BLaER1 (cell line): ENCODE data around the gene WDR45.
A peak's percentile ranks its signal among the peaks of the same experiment; 100 is the strongest.

Source experiments
- H3K27ac ChIP-seq: shearing (Covaris generic); formaldehyde crosslinking; 2 replicates; pipeline ENCODE4 v1.8.1; 2022
- H3K27me3 ChIP-seq: shearing (Covaris generic); formaldehyde crosslinking; 2 replicates; pipeline ENCODE4 v1.8.1; 2022
- H3K36me3 ChIP-seq: shearing (Covaris generic); formaldehyde crosslinking; 2 replicates; pipeline ENCODE4 v1.8.1; 2022
- H3K4me1 ChIP-seq: shearing (Covaris generic); formaldehyde crosslinking; 2 replicates; pipeline ENCODE4 v1.8.1; 2022
- H3K4me2 ChIP-seq: shearing (Covaris generic); formaldehyde crosslinking; 2 replicates; pipeline ENCODE4 v1.8.1; 2022
- H3K4me3 ChIP-seq: shearing (Covaris generic); formaldehyde crosslinking; 2 replicates; pipeline ENCODE4 v1.8.1; 2022
- H3K9ac ChIP-seq: shearing (Covaris generic); formaldehyde crosslinking; 2 replicates; pipeline ENCODE4 v1.8.1; 2022
- H3K9me3 ChIP-seq: shearing (Covaris generic); formaldehyde crosslinking; 2 replicates; pipeline ENCODE4 v1.8.1; 2022
- H4K20me1 ChIP-seq: shearing (Covaris generic); formaldehyde crosslinking; 2 replicates; pipeline ENCODE4 v1.8.1; 2022
- Cebpa-rat ChIP-seq: shearing (Covaris generic); IDR thresholded peaks from 2 replicates; pipeline ENCODE4 v1.8.1; 2022

Gene WDR45

GRCh38 chrX:49082271-49082871, 2.7 kb upstream of the WDR45 start:
- H3K27ac ChIP-seq: no peak overlapping the region
- no peak overlapping the region for H3K4me2 ChIP-seq
- H3K36me3 ChIP-seq: peaks cover 7% of the 10 kb centered on the region; the same call in 1 of the 2 replicates
- H3K4me3 ChIP-seq: no peak overlapping the region
- no peaks in the 10 kb centered on the region for H3K9me3 ChIP-seq
- no peaks in the 10 kb centered on the region for H3K4me1 ChIP-seq
- H4K20me1 ChIP-seq: no peaks in the 10 kb centered on the region
- no peak overlapping the region for H3K9ac ChIP-seq
- peaks cover 23% of the 10 kb centered on the region; the same call in 1 of the 2 replicates for H3K27me3 ChIP-seq
- TF ChIP-seq Cebpa-rat: no peak

- Histone ChIP-seq H3K4me2 (no peak overlapping the region), H3K27ac (no peak overlapping the region), H4K20me1 (no peaks in the 10 kb centered on the region), H3K4me1 (peaks cover 11% of the 10 kb centered on the region), H3K4me3 (no peak overlapping the region), H3K9ac (no peak overlapping the region), H3K27me3 (peaks cover 12% of the 10 kb centered on the region; the same call in 1 of the 2 replicates), H3K36me3 (peaks cover 7% of the 10 kb centered on the region; the same call in 1 of the 2 replicates), H3K9me3 (no peaks in the 10 kb centered on the region; the same call in 1 of the 2 replicates)
- TF ChIP-seq Cebpa-rat: no peak
These were observed 1.7 kb downstream of the WDR45 start for GRCh38 chrX:49077941-49078340.

GRCh38 chrX:49075347-49075746, 4.3 kb downstream of the WDR45 start:
- peaks cover 20% of the 10 kb centered on the region for H3K4me1 ChIP-seq
- no peak overlapping the region for H3K9ac ChIP-seq
- H3K27me3 ChIP-seq: peaks cover 12% of the 10 kb centered on the region; the same call in 1 of the 2 replicates
- TF ChIP-seq Cebpa-rat: no peak
- H3K36me3 ChIP-seq: peaks cover 10% of the 10 kb centered on the region; the same call in 1 of the 2 replicates
- H3K4me2 ChIP-seq: no peak overlapping the region
- 0 out of 2 replicates have a peak, but pooled peaks cover 4% of the 10 kb centered on the region for H4K20me1 ChIP-seq
- H3K27ac ChIP-seq: no peak overlapping the region
- no peak overlapping the region for H3K4me3 ChIP-seq
- no peaks in the 10 kb centered on the region; the same call in none of the 2 replicates for H3K9me3 ChIP-seq

DNA sequence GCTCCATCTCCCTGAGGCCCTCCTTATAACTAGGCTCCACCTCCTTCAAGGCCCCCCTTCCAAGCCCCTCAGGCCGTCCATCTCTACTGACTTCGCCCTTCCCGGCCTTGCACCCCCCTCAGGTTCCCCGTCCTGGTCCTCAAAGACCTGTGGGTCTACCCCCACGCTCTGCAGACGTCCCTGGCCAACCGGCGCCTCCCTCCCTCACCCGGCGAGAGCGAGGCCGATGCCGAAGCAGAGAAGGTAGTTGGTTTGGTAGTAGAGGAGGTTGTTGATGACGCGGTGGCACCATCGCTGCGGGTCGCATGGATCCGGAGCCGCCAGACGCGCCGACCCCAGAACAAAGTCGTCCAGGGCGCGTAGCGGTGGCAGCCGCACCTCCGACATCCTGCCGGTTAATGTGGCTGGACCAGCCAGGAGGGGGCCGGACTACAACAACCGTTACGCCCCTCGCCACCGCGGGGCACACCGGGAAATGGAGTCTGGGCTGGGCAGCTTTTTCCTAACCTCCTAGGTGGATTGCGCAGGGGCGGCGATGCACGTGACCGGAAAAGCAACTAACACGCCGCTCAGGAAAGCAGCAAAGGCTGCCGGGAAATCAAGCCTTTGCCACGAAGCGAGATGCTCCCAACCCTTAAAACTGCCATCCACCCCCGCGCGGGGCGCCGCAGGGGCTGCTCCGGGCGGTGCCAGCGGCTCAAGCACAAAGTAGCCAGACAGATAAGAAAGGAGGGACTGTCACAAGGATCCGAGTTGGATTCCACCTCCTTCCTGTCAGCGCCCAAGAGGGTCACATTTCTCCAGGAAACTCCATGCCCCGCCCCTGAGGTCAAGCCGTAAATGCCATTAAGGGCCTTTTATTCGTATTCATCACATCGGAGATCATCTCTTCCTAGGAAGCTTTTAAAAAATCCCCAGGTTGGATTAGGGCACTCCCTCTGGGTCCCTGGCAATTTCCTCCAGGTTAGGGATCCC, 5.8 kb downstream of the WDR45 start, which contains the start of gene PRAF2:
Gene PRAF2 (minus strand): TSS at position 402 of the 975 bp plus-strand sequence. CDS start 15 bp downstream, at position 387.
- H3K27ac ChIP-seq: peak within 1 kb of the TSS; percentile 51; the same call in 1 of the 2 replicates
- peak within 1 kb of the TSS; percentile 82 for H3K4me2 ChIP-seq
- peaks cover 10% of the 10 kb centered on the region for H4K20me1 ChIP-seq
- peak within 1 kb of the TSS; percentile 75 for H3K4me3 ChIP-seq
- H3K36me3 ChIP-seq: peaks cover 16% of the 10 kb centered on the region; the same call in 1 of the 2 replicates
- H3K9me3 ChIP-seq: no peaks in the 10 kb centered on the region; the same call in none of the 2 replicates
- no peak for TF ChIP-seq Cebpa-rat
- H3K27me3 ChIP-seq: peaks cover 16% of the 10 kb centered on the region; the same call in 1 of the 2 replicates
- H3K4me1 ChIP-seq: peaks cover 20% of the 10 kb centered on the region
- peak within 1 kb of the TSS; percentile 64 for H3K9ac ChIP-seq

DNA sequence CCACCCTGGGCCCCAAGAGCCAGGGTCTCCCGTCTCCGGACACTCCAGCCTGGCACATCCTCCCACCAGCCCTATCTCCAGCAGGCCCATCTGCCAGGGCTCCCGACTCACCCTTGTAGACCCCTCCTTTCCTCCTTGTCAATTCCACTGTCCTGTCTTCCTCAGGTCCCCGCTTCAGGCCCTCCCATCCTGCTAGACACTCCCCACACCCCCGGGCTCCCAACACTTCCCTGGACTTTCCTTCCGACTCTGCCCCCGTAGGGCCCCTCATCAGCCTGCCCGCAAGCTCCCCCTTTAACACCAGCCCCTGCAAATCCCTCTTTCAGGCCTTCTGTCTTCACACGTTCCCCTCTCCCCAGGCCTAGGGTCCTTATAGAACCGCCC, 7.0 kb downstream of the WDR45 start:
- Histone ChIP-seq H4K20me1 (peaks cover 16% of the 10 kb centered on the region), H3K9ac (peak overlapping the region; percentile 64)

DNA sequence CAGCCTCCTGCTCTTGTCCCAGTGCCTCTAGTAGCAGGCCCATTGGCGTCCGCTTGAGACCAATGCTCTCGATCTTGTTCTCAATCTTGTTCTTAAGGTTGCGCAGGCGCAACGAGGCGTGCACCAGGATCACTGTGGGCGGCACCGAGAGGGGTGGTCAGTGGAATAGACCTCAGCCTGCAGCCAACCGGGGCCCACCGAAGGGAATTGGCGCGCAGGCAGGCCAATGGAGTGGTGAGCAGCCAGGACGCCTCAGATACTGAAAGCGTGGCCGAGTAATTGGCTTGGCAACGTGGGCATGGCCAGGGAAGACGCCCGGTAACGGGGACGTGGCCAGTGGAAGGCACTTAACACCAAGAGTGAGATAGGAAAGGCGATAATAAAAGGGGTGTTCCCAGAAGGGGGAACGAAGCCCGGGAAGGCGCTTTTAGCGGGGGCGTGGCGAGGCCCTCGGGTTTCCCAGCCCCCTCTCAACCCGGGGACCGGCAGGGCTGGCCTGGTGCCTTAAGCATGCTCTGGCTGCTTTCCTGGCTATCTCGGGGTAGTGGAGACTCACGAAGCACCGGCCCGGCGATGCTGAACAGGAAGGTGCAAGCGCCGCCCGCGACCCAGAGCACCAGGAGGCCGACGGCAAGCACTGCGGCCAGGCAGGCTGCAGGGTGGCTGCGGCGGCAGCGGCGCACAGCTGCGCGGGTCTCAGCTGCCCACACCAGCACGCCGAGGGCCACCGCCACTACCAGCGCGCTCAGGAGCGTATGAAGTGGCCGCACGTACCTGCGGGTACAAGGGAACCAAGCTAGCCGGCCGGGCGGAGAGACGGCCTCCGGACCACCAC, 7.6 kb downstream of the WDR45 start:
- Histone ChIP-seq H3K4me1 (peaks cover 20% of the 10 kb centered on the region), H4K20me1 (peaks cover 16% of the 10 kb centered on the region), H3K9me3 (no peaks in the 10 kb centered on the region; the same call in none of the 2 replicates), H3K4me2 (peak overlapping the region; percentile 82), H3K36me3 (peaks cover 11% of the 10 kb centered on the region; the same call in 1 of the 2 replicates), H3K27me3 (peaks cover 7% of the 10 kb centered on the region; the same call in 1 of the 2 replicates), H3K27ac (no peak overlapping the region), H3K4me3 (peak overlapping the region; percentile 75), H3K9ac (no peak overlapping the region)
- no peak for TF ChIP-seq Cebpa-rat

More for the DNA sequence above, 7.0 kb downstream of the WDR45 start:
- TF ChIP-seq Cebpa-rat: no peak
- Histone ChIP-seq H3K4me2 (peak overlapping the region; percentile 82), H3K9me3 (no peaks in the 10 kb centered on the region; the same call in none of the 2 replicates), H3K4me1 (peaks cover 20% of the 10 kb centered on the region), H3K4me3 (peak overlapping the region; percentile 75), H3K27ac (no peak overlapping the region), H3K36me3 (peaks cover 14% of the 10 kb centered on the region; the same call in 1 of the 2 replicates), H3K27me3 (peaks cover 13% of the 10 kb centered on the region; the same call in 1 of the 2 replicates)

- Histone ChIP-seq H3K27ac (no peak overlapping the region), H3K27me3 (0 out of 2 replicates have a peak, but pooled peaks cover 5% of the 10 kb centered on the region), H3K4me2 (no peak overlapping the region), H3K36me3 (peaks cover 11% of the 10 kb centered on the region; the same call in 1 of the 2 replicates), H4K20me1 (peaks cover 16% of the 10 kb centered on the region), H3K4me3 (no peak overlapping the region), H3K9me3 (no peaks in the 10 kb centered on the region; the same call in none of the 2 replicates), H3K9ac (no peak overlapping the region), H3K4me1 (peaks cover 20% of the 10 kb centered on the region)
- no peak for TF ChIP-seq Cebpa-rat
These were observed 8.7 kb downstream of the WDR45 start for GRCh38 chrX:49070988-49071387.

GRCh38 chrX:49069038-49069437, 10.6 kb downstream of the WDR45 start:
- no peak for TF ChIP-seq Cebpa-rat
- Histone ChIP-seq H4K20me1 (peaks cover 23% of the 10 kb centered on the region), H3K27me3 (0 out of 2 replicates have a peak, but pooled peaks cover 14% of the 10 kb centered on the region), H3K4me1 (peaks cover 13% of the 10 kb centered on the region), H3K36me3 (peaks cover 25% of the 10 kb centered on the region; the same call in 1 of the 2 replicates), H3K4me3 (no peak overlapping the region), H3K9me3 (no peaks in the 10 kb centered on the region; the same call in none of the 2 replicates), H3K27ac (no peak overlapping the region), H3K4me2 (no peak overlapping the region), H3K9ac (no peak overlapping the region)
